ENCODE data around the gene ANO3.

ANO3 gene

DNA sequence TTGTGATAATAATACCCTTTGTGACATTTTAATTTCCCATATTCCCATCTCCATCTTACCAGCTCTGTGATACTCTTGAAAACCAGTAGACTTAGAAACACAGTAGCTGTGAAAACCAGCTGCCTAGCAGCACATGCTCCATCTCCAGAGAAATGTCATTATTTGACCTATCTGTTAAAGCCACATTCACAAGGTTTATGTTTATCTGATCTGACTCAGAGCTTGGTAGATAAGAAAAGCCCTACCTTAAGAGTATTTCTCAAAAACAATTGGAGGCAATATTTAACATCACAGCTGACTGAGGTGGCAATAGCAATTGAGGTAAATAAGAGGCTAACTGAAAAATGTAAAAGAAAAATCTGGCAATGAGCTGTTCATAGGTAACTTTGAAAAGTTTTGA, 8.1 kb upstream of the ANO3 start:
- Histone ChIP-seq H3K79me2 (ENCODE audit: insufficient read depth, low read length) (no peaks in the 10 kb centered on the region), H3K9me3 (ENCODE audit: insufficient read depth, low read depth, low read length) (no peaks in the 10 kb centered on the region), H3K4me2 (ENCODE audit: low read depth, low read length, poor library complexity, severe bottlenecking) (no peak overlapping the region), H3K4me1 (ENCODE audit: insufficient read depth, low read length, poor library complexity, severe bottlenecking) (no peaks in the 10 kb centered on the region), H4K20me1 (ENCODE audit: insufficient read depth, low read length, poor library complexity, severe bottlenecking) (no peaks in the 10 kb centered on the region), H3K9me2 (replicated peaks; ENCODE audit: low read depth, low read length) (no peaks in the 10 kb centered on the region), H3K27me3 (ENCODE audit: insufficient read depth, low read length, poor library complexity, severe bottlenecking) (no peaks in the 10 kb centered on the region), H3K9ac (ENCODE audit: low read depth, low read length, poor library complexity, severe bottlenecking) (no peak overlapping the region), H3K4me3 (ENCODE audit: low read length, poor library complexity, severe bottlenecking) (no peak overlapping the region), H3K36me3 (ENCODE audit: insufficient read depth, low read length) (no peaks in the 10 kb centered on the region), H3F3A (ENCODE audit: low read depth) (no peaks in the 10 kb centered on the region), H2AFZ (ENCODE audit: low read length) (no peak overlapping the region)
- no peak for TF ChIP-seq EZH2phosphoT487 (IDR thresholded peaks at IDR 0.05; ENCODE audit: borderline replicate concordance)
- TF ChIP-seq, protein P1, sequence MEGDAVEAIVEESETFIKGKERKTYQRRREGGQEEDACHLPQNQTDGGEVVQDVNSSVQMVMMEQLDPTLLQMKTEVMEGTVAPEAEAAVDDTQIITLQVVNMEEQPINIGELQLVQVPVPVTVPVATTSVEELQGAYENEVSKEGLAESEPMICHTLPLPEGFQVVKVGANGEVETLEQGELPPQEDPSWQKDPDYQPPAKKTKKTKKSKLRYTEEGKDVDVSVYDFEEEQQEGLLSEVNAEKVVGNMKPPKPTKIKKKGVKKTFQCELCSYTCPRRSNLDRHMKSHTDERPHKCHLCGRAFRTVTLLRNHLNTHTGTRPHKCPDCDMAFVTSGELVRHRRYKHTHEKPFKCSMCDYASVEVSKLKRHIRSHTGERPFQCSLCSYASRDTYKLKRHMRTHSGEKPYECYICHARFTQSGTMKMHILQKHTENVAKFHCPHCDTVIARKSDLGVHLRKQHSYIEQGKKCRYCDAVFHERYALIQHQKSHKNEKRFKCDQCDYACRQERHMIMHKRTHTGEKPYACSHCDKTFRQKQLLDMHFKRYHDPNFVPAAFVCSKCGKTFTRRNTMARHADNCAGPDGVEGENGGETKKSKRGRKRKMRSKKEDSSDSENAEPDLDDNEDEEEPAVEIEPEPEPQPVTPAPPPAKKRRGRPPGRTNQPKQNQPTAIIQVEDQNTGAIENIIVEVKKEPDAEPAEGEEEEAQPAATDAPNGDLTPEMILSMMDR (conservative IDR thresholded peaks at IDR 0.05; ENCODE audit: low read length) = no peak

- Histone ChIP-seq H3K9me3 (ENCODE audit: insufficient read depth, low read depth, low read length) (no peaks in the 10 kb centered on the region), H3K4me3 (ENCODE audit: low read length, poor library complexity, severe bottlenecking) (no peak overlapping the region), H4K20me1 (ENCODE audit: insufficient read depth, low read length, poor library complexity, severe bottlenecking) (no peaks in the 10 kb centered on the region), H3K79me2 (ENCODE audit: insufficient read depth, low read length) (no peaks in the 10 kb centered on the region), H3K9me2 (replicated peaks; ENCODE audit: low read depth, low read length) (no peaks in the 10 kb centered on the region), H3K4me2 (ENCODE audit: low read depth, low read length, poor library complexity, severe bottlenecking) (no peak overlapping the region), H3K9ac (ENCODE audit: low read depth, low read length, poor library complexity, severe bottlenecking) (no peak overlapping the region), H2AFZ (ENCODE audit: low read length) (no peak overlapping the region), H3K27me3 (ENCODE audit: insufficient read depth, low read length, poor library complexity, severe bottlenecking) (no peaks in the 10 kb centered on the region), H3F3A (ENCODE audit: low read depth) (no peaks in the 10 kb centered on the region), H3K4me1 (ENCODE audit: insufficient read depth, low read length, poor library complexity, severe bottlenecking) (no peaks in the 10 kb centered on the region), H3K36me3 (ENCODE audit: insufficient read depth, low read length) (no peaks in the 10 kb centered on the region)
- no peak for TF ChIP-seq EZH2phosphoT487 (IDR thresholded peaks at IDR 0.05; ENCODE audit: borderline replicate concordance)
- TF ChIP-seq, protein P1 (conservative IDR thresholded peaks at IDR 0.05; ENCODE audit: low read length) = no peak
Measured at GRCh38 chr11:26324270-26324669, 7.7 kb upstream of the ANO3 start.

DNA sequence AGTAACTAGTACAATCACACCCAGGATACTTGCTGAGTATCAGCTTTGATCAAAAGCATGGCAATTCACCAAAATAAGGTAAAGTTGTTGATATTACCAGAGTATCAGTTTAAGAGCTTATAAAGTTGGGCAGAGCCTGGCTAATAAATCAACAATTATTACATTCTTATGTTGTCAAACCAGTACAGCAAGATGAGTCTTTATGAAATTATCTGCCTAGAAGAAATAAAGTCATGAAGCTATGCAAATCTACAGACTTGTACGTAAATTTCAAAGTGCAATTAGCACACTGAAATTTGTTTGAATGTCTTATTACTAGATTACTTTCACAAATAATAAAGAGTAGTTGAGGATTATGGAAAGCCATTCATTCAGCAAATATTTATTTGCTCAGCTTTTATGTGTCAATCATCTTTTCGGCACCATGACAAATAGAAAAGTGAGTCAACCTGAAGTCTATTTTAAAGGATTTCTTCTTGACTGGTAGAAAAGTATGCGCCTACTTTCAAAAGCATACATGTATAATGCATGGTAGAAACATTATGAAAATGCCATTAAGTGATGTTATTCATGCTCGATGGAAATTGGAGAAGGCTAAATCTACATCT, 5.0 kb upstream of the ANO3 start:
- Histone ChIP-seq H3K36me3 (ENCODE audit: insufficient read depth, low read length) (no peaks in the 10 kb centered on the region), H3K9me3 (ENCODE audit: insufficient read depth, low read depth, low read length) (no peaks in the 10 kb centered on the region), H3K9me2 (replicated peaks; ENCODE audit: low read depth, low read length) (no peaks in the 10 kb centered on the region), H3K4me2 (ENCODE audit: low read depth, low read length, poor library complexity, severe bottlenecking) (no peak overlapping the region), H3K4me1 (ENCODE audit: insufficient read depth, low read length, poor library complexity, severe bottlenecking) (no peaks in the 10 kb centered on the region), H3K4me3 (ENCODE audit: low read length, poor library complexity, severe bottlenecking) (no peak overlapping the region), H4K20me1 (ENCODE audit: insufficient read depth, low read length, poor library complexity, severe bottlenecking) (no peaks in the 10 kb centered on the region), H3K9ac (ENCODE audit: low read depth, low read length, poor library complexity, severe bottlenecking) (no peak overlapping the region), H2AFZ (ENCODE audit: low read length) (no peak overlapping the region), H3F3A (ENCODE audit: low read depth) (no peaks in the 10 kb centered on the region), H3K79me2 (ENCODE audit: insufficient read depth, low read length) (no peaks in the 10 kb centered on the region), H3K27me3 (ENCODE audit: insufficient read depth, low read length, poor library complexity, severe bottlenecking) (no peaks in the 10 kb centered on the region)
- TF ChIP-seq, protein P1 (conservative IDR thresholded peaks at IDR 0.05; ENCODE audit: low read length) = no peak
- TF ChIP-seq EZH2phosphoT487 (IDR thresholded peaks at IDR 0.05; ENCODE audit: borderline replicate concordance) = no peak
